Measurements from ENCODE around the gene ZNF521.

Gene ZNF521

DNA sequence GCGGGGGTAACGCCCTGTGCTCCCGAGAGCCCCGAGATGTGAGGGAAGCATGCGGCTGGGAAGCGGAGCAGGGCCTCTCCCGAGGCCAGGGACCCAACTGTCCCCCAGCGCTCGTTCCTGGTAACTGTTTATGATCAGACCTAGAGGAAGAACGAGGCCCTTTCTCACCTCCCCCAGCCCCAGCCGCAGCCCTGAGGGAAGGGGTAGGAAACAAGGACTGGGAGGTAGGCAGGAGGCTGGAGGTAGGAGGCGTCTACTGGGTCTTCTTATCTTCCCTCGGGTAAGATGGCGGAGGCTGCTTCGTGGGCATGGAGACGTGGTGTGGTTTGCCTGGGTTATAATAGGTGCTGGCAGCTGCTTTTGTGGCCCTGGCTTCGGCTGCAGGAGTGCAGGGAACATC lies 335.8 kb downstream of the ZNF521 start:
- no peak for FAIRE-seq
